ENCODE results near the gene CCDC88C.

The CCDC88C gene

DNA sequence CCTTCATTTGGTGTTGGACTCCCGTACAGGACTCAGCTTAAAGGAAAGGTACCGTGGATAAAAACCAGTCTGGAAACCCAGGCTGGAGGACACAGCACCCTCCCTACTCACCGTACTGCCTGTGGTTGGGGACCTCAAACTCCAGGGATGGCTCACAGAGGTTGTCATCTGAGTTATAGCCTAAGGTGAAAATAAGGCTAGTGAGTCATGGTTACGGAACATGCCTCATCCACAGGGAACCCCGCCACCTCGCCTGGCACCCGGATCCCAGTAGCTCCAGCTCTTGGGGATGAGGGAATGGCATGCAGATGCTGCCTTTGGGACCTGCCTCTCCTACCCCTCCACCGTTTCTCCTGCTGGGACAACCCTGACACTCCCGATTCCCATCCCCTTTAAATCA lies 136.3 kb downstream of the CCDC88C start:
- Histone ChIP-seq H3K4me2 (ENCODE audit: insufficient read depth, low read length) (no peak overlapping the region), H3K79me2 (ENCODE audit: insufficient read depth, low read length) (no peaks in the 10 kb centered on the region), H3K27ac (ENCODE audit: low read length) (no peak overlapping the region), H3K4me3 (ENCODE audit: low read depth in 1 of 2, low read length in 2 of 2) (no peak overlapping the region), H3K36me3 (ENCODE audit: insufficient read depth, low read length) (peaks cover 97% of the 10 kb centered on the region), H4K20me1 (ENCODE audit: insufficient read depth, low read length) (no peaks in the 10 kb centered on the region), H2AFZ (ENCODE audit: low read depth, low read length) (no peak overlapping the region), H3K9ac (ENCODE audit: low read depth, low read length) (no peak overlapping the region), H3K27me3 (ENCODE audit: insufficient read depth, low read length, poor library complexity) (no peaks in the 10 kb centered on the region), H3K4me1 (ENCODE audit: insufficient read depth, low read length) (peaks cover 19% of the 10 kb centered on the region), H3K9me3 (ENCODE audit: insufficient read depth, low read length, severe bottlenecking) (no peaks in the 10 kb centered on the region)
- no peak for TF ChIP-seq EZH2 (IDR thresholded peaks at IDR 0.05; ENCODE audit: borderline replicate concordance, low read depth, low read length, severe bottlenecking)
- TF ChIP-seq, protein P1, sequence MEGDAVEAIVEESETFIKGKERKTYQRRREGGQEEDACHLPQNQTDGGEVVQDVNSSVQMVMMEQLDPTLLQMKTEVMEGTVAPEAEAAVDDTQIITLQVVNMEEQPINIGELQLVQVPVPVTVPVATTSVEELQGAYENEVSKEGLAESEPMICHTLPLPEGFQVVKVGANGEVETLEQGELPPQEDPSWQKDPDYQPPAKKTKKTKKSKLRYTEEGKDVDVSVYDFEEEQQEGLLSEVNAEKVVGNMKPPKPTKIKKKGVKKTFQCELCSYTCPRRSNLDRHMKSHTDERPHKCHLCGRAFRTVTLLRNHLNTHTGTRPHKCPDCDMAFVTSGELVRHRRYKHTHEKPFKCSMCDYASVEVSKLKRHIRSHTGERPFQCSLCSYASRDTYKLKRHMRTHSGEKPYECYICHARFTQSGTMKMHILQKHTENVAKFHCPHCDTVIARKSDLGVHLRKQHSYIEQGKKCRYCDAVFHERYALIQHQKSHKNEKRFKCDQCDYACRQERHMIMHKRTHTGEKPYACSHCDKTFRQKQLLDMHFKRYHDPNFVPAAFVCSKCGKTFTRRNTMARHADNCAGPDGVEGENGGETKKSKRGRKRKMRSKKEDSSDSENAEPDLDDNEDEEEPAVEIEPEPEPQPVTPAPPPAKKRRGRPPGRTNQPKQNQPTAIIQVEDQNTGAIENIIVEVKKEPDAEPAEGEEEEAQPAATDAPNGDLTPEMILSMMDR (IDR thresholded peaks at IDR 0.05; ENCODE audit: borderline replicate concordance, extremely low read depth, low read length, poor library complexity, severe bottlenecking) = no peak
- no peak for ATAC-seq (ENCODE audit: insufficient read depth, low read depth)
- DNase-seq = no peak

DNA sequence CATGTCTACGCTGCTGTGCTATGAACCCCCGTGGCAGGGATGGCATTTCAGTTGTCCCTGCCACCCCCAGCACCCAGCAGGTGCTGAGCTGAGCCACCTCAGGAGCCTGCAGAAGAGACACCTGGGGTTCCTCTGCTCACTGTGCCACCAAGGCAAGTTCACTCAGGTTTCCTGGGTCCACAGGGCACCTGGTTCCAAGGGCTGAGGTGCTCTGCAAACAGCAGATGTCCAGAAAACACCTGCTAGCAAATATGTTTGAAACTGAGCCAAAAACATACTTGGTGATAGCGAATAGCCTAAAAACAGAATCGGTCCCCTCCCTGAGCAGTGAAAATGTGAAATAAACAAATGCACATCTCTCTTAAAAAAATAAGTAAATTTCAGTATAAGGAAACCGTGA lies 137.5 kb downstream of the CCDC88C start:
- DNase-seq (no peak), ATAC-seq (ENCODE audit: insufficient read depth, low read depth) (no peak)
- Histone ChIP-seq H4K20me1 (ENCODE audit: insufficient read depth, low read length) (no peaks in the 10 kb centered on the region), H3K4me3 (ENCODE audit: low read depth in 1 of 2, low read length in 2 of 2) (no peak overlapping the region), H3K36me3 (ENCODE audit: insufficient read depth, low read length) (peaks cover 95% of the 10 kb centered on the region), H3K4me2 (ENCODE audit: insufficient read depth, low read length) (no peak overlapping the region), H3K27ac (ENCODE audit: low read length) (peak overlapping the region; percentile 18), H3K4me1 (ENCODE audit: insufficient read depth, low read length) (peaks cover 19% of the 10 kb centered on the region), H2AFZ (ENCODE audit: low read depth, low read length) (no peak overlapping the region), H3K79me2 (ENCODE audit: insufficient read depth, low read length) (no peaks in the 10 kb centered on the region), H3K9ac (ENCODE audit: low read depth, low read length) (no peak overlapping the region), H3K27me3 (ENCODE audit: insufficient read depth, low read length, poor library complexity) (no peaks in the 10 kb centered on the region), H3K9me3 (ENCODE audit: insufficient read depth, low read length, severe bottlenecking) (no peaks in the 10 kb centered on the region)
- no peak for TF ChIP-seq EZH2 (IDR thresholded peaks at IDR 0.05; ENCODE audit: borderline replicate concordance, low read depth, low read length, severe bottlenecking)
- TF ChIP-seq, protein P1 (IDR thresholded peaks at IDR 0.05; ENCODE audit: borderline replicate concordance, extremely low read depth, low read length, poor library complexity, severe bottlenecking) = no peak

DNA sequence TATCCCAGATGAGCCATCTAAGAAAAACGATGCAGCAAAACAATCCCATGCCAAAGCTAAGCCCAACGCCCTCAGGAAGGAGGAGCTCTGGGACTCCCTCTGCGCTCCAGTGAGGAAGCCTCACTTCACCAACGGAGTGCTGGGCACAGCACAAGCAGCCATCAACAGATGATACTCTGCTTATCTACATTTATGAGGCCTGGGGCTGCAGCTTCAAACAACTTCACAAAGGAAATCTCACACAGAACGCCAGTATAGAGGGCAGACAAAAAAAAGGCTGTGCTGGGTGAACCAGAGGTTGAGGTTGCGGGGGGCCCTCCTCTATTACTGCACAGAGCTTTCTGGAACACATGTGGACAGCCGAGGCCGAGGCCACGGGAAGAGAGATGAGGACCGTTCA lies 138.3 kb downstream of the CCDC88C start:
- Histone ChIP-seq H4K20me1 (ENCODE audit: insufficient read depth, low read length) (no peaks in the 10 kb centered on the region), H3K79me2 (ENCODE audit: insufficient read depth, low read length) (no peaks in the 10 kb centered on the region), H3K9ac (ENCODE audit: low read depth, low read length) (no peak overlapping the region), H3K4me1 (ENCODE audit: insufficient read depth, low read length) (peaks cover 18% of the 10 kb centered on the region), H3K4me2 (ENCODE audit: insufficient read depth, low read length) (no peak overlapping the region), H3K9me3 (ENCODE audit: insufficient read depth, low read length, severe bottlenecking) (no peaks in the 10 kb centered on the region), H3K27me3 (ENCODE audit: insufficient read depth, low read length, poor library complexity) (no peaks in the 10 kb centered on the region), H3K36me3 (ENCODE audit: insufficient read depth, low read length) (peaks cover 95% of the 10 kb centered on the region), H3K27ac (ENCODE audit: low read length) (no peak overlapping the region), H3K4me3 (ENCODE audit: low read depth in 1 of 2, low read length in 2 of 2) (no peak overlapping the region), H2AFZ (ENCODE audit: low read depth, low read length) (no peak overlapping the region)
- ATAC-seq (ENCODE audit: insufficient read depth, low read depth) (no peak), DNase-seq (no peak)
- TF ChIP-seq, protein P1 (IDR thresholded peaks at IDR 0.05; ENCODE audit: borderline replicate concordance, extremely low read depth, low read length, poor library complexity, severe bottlenecking) = no peak
- TF ChIP-seq EZH2 (IDR thresholded peaks at IDR 0.05; ENCODE audit: borderline replicate concordance, low read depth, low read length, severe bottlenecking) = no peak

DNA sequence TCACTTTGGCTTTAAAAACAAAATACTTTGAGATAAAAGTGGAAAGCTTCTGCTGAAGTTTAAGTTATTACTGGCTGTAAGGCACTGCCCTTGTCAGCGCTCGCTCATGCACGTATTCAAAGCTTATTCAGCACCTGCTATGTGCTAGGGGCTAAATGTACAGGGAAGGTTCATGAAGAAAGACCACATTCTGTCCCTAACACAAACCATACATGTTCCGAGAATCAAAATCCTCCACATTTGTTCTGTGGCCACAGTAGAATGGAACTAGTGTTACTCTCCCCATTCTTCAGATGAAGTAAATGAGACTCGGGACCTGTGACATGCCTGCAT lies 139.3 kb downstream of the CCDC88C start:
- DNase-seq = no peak
- peaks cover 95% of the 10 kb centered on the region for H3K36me3 ChIP-seq (ENCODE audit: insufficient read depth, low read length)
- H3K4me2 ChIP-seq (ENCODE audit: insufficient read depth, low read length) = no peak overlapping the region
- H3K27ac ChIP-seq (ENCODE audit: low read length) = no peak overlapping the region
- TF ChIP-seq EZH2 (IDR thresholded peaks at IDR 0.05; ENCODE audit: borderline replicate concordance, low read depth, low read length, severe bottlenecking) = no peak
- TF ChIP-seq, protein P1 (IDR thresholded peaks at IDR 0.05; ENCODE audit: borderline replicate concordance, extremely low read depth, low read length, poor library complexity, severe bottlenecking) = no peak
- no peaks in the 10 kb centered on the region for H3K79me2 ChIP-seq (ENCODE audit: insufficient read depth, low read length)
- ATAC-seq (ENCODE audit: insufficient read depth, low read depth) = no peak
- no peak overlapping the region for H2AFZ ChIP-seq (ENCODE audit: low read depth, low read length)
- H3K9me3 ChIP-seq (ENCODE audit: insufficient read depth, low read length, severe bottlenecking) = no peaks in the 10 kb centered on the region
- peaks cover 10% of the 10 kb centered on the region for H3K4me1 ChIP-seq (ENCODE audit: insufficient read depth, low read length)
- H3K4me3 ChIP-seq (ENCODE audit: low read depth in 1 of 2, low read length in 2 of 2) = no peak overlapping the region
- no peaks in the 10 kb centered on the region for H4K20me1 ChIP-seq (ENCODE audit: insufficient read depth, low read length)
- H3K27me3 ChIP-seq (ENCODE audit: insufficient read depth, low read length, poor library complexity) = no peaks in the 10 kb centered on the region
- H3K9ac ChIP-seq (ENCODE audit: low read depth, low read length) = no peak overlapping the region

Measured in DND-41 (cell line).